ENCODE data around the gene TCF4. TPM values are rescaled to one million over a fixed set of nuclear protein-coding genes. Genes with fewer than 3 reads are reported as not detected.

TCF4 gene
- total RNA-seq, 4 donors from 2014 or later: 80.9 to 172 (median 94.0) TPM

GRCh38 chr18:55484773-55485172 is 103.2 kb downstream of the TCF4 start:
- 68% methylated on average over 2 of the region's 2 CpGs for WGBS
- no peak for DNase-seq (ENCODE audit: low spot score in 2 of 2)
- Histone ChIP-seq H3K27ac (no peak overlapping the region), H3K4me3 (no peak overlapping the region), H3K27me3 (no peaks in the 10 kb centered on the region), H3K9me3 (no peaks in the 10 kb centered on the region), H3K36me3 (no peaks in the 10 kb centered on the region), H3K4me1 (peaks cover 10% of the 10 kb centered on the region)
- TF ChIP-seq CTCF (IDR thresholded peaks at IDR 0.05) (no peak), POLR2A (IDR thresholded peaks at IDR 0.05) (no peak), POLR2AphosphoS5 (IDR thresholded peaks at IDR 0.05) (no peak), EP300 (IDR thresholded peaks at IDR 0.05) (no peak)

DNA sequence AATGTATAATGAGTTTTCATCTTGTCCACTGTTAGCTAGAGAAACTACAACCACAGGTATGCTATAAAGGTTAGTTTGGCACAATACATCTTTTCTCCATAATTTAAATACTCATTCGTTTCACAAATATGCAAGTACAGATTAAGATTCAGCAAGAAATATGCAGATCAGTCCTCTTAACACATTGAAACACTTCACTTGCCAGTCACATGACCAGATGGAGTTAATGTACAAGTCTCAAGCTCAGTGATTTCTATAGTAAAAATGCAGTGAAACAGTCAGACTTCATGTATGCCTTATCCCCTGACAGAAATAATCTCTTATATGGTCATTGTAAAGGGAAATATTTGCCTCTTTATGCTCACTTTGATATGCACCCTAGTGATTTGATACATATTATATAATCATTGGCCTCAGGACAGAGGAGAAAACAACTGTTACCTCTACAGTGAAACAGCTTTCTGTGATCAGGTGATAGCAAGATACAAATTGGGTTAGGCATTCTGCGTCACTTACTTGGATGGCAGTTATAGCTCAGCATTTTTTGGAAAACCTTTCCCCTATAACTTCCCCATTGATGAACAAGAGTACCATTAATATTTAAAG is 104.6 kb downstream of the TCF4 start:
- 67% methylated on average over 2 of the region's 2 CpGs for WGBS
- Histone ChIP-seq H3K4me1 (peaks cover 8% of the 10 kb centered on the region), H3K27me3 (no peaks in the 10 kb centered on the region), H3K36me3 (no peaks in the 10 kb centered on the region), H3K9me3 (no peaks in the 10 kb centered on the region), H3K27ac (no peak overlapping the region), H3K4me3 (no peak overlapping the region)
- DNase-seq (ENCODE audit: low spot score in 2 of 2): no peak
- TF ChIP-seq CTCF (IDR thresholded peaks at IDR 0.05): no peak
- no peak for TF ChIP-seq EP300 (IDR thresholded peaks at IDR 0.05)

DNA sequence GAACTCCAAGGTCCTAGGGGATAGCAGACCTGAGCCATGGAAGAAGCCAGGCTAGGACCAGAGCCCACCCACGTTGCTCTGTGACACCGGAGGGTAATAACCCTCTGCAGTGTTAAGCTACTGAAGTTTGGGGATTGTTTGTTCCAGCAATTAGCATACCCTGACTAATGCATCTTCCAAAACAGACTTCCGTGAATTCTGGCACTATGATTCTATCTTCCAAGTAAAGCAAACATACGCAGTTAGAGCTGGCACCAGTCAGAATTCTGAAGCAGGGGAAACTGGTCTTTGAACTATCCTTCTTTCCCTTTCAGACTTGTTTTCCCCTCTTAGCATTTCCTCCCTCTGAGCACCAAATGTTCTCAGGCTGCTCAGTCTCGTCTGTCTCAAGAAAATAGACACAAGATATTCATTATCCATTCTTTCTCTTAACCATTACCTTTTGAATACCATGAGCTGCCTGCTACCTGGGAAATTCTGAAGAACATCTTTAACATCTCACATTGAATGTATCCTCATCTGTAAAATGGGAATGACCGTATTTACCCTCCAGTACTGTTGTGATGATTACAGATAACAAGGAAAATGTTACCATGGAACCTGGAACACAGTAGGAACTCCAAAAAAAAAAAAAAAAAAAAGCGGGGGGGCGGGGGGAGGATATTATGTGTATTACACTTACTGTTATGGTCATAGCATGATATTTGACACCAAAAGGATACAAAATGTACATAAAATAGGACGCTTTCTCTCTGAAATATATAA is 108.2 kb downstream of the TCF4 start:
- H3K27ac ChIP-seq: peak overlapping the region; percentile 47
- TF ChIP-seq EP300 (IDR thresholded peaks at IDR 0.05) (no peak), POLR2A (IDR thresholded peaks at IDR 0.05) (no peak), CTCF (IDR thresholded peaks at IDR 0.05) (no peak), POLR2AphosphoS5 (IDR thresholded peaks at IDR 0.05) (no peak)
- no peak overlapping the region for H3K4me3 ChIP-seq
- no peaks in the 10 kb centered on the region for H3K27me3 ChIP-seq
- WGBS: 56% methylated on average over 9 of the region's 9 CpGs
- no peaks in the 10 kb centered on the region for H3K36me3 ChIP-seq
- H3K9me3 ChIP-seq: no peaks in the 10 kb centered on the region
- no peak for DNase-seq (ENCODE audit: low spot score in 2 of 2)
- peaks cover 20% of the 10 kb centered on the region for H3K4me1 ChIP-seq

GRCh38 chr18:55477860-55478581 is 110.0 kb downstream of the TCF4 start:
- peak overlapping the region; percentile 53 for H3K4me3 ChIP-seq
- H3K36me3 ChIP-seq: no peaks in the 10 kb centered on the region
- H3K27ac ChIP-seq: peak overlapping the region; percentile 81
- TF ChIP-seq EP300 (IDR thresholded peaks at IDR 0.05) (no peak), POLR2AphosphoS5 (IDR thresholded peaks at IDR 0.05) (no peak), POLR2A (IDR thresholded peaks at IDR 0.05) (no peak), CTCF (IDR thresholded peaks at IDR 0.05) (no peak)
- H3K27me3 ChIP-seq: no peaks in the 10 kb centered on the region
- H3K9me3 ChIP-seq: no peaks in the 10 kb centered on the region
- peaks cover 19% of the 10 kb centered on the region for H3K4me1 ChIP-seq
- 23% methylated on average over 8 of the region's 8 CpGs for WGBS
- DNase-seq (ENCODE audit: low spot score in 2 of 2): no peak

DNA sequence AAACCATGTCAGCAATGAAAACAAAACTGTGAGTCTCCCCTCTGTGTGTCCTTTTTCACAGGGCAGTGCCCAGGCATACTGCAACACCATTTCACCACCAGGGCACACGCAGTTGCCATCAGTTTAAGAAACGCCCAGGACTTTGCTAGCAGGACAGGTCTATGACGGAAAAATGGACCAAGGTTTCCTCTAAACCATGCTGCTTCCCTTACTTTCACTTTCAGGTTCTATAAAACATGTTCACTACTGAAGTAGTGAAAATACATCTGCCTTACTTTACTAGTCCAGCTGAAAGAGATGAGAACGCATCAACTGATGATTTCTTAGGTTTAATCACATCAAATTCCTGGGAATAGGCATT is 110.5 kb downstream of the TCF4 start:
- Histone ChIP-seq H3K36me3 (no peaks in the 10 kb centered on the region), H3K4me1 (peaks cover 19% of the 10 kb centered on the region), H3K27me3 (no peaks in the 10 kb centered on the region), H3K27ac (peak overlapping the region; percentile 81), H3K9me3 (no peaks in the 10 kb centered on the region), H3K4me3 (peak overlapping the region; percentile 53)
- DNase-seq (ENCODE audit: low spot score in 2 of 2): no peak
- TF ChIP-seq CTCF (IDR thresholded peaks at IDR 0.05) (no peak), EP300 (IDR thresholded peaks at IDR 0.05) (no peak), POLR2A (IDR thresholded peaks at IDR 0.05) (no peak), POLR2AphosphoS5 (IDR thresholded peaks at IDR 0.05) (no peak)
- 5% methylated on average over 4 of the region's 4 CpGs for WGBS

All from suprapubic skin (tissue), 4 donors.